Mesothelial cell of epicardium (in vitro differentiated cells): Measurements from ENCODE around the gene RNU6-1. TPM values are rescaled to one million over a fixed set of nuclear protein-coding genes. Genes with fewer than 3 reads are reported as not detected.

ENCODE experiments used
- DNase-seq, 2 experiments: peaks; one replicate each; pipeline ENCODE4 v3.0.0; 2021; ENCODE audit warnings: low spot score in 2 of 2; ENCODE audit not compliant: unreplicated experiment in 2 of 2
- H3K27ac Mint-ChIP-seq: 2 replicates; pipeline ENCODE4 v1.8.0; 2021; ENCODE audit warnings: mixed read lengths
- H3K27me3 Mint-ChIP-seq: 2 replicates; pipeline ENCODE4 v1.8.0; 2021; ENCODE audit warnings: low read depth, mixed read lengths
- H3K36me3 Mint-ChIP-seq: 2 replicates; pipeline ENCODE4 v1.8.0; 2021; ENCODE audit warnings: mixed read lengths
- H3K4me1 Mint-ChIP-seq: 2 replicates; pipeline ENCODE4 v1.8.0; 2021; ENCODE audit warnings: mixed read lengths
- H3K4me3 Mint-ChIP-seq: 2 replicates; pipeline ENCODE4 v1.8.0; 2021; ENCODE audit warnings: mild to moderate bottlenecking, moderate library complexity, mixed read lengths
- H3K9me3 Mint-ChIP-seq: 2 replicates; pipeline ENCODE4 v1.8.0; 2021; ENCODE audit warnings: mixed read lengths
- total RNA-seq: library from RNA; stranded (reverse); gene quantifications from 3 replicates; pipeline ENCODE4 v1.2.1, GENCODE V29; 2021
- TF ChIP-seq, protein P1 (sequence below): fragments of 200-600 bp; sonication (generic); IDR thresholded peaks from one replicate; pipeline ENCODE4 v1.5.0; 2021; ENCODE audit warnings: antibody characterized with exemption; ENCODE audit not compliant: unreplicated experiment

The RNU6-1 gene
- total RNA-seq, 1 donor from 2014 or later = not detected

DNA sequence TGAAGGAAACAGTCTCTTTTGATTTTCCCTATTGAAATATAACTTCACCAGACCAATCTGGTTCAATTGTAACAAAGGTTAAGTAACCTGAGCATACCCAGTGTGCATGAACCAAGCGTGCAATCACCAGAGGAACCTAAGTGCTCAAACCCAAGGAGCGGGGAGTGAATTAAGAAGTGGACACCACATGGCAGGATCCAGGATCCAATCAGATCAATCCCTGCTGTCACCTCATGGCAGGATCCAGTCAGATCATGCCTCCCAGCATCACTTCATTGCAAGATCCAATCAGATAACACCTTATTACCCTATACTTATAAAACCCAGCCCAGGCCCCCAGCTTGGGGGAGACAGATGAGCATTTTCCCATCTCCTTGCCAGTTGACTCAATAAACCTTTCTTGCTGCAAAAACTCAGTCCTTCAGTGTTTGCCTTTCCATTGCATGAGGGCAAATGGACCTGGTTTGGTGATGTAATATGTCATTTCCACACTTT lies 38.9 kb upstream of the RNU6-1 start:
- Mint-ChIP-seq H3K9me3 (peaks cover 3% of the 10 kb centered on the region), H3K4me1 (peaks cover 52% of the 10 kb centered on the region), H3K27ac (no peak overlapping the region), H3K27me3 (no peaks in the 10 kb centered on the region), H3K4me3 (no peak overlapping the region), H3K36me3 (no peaks in the 10 kb centered on the region)
- TF ChIP-seq, protein P1, sequence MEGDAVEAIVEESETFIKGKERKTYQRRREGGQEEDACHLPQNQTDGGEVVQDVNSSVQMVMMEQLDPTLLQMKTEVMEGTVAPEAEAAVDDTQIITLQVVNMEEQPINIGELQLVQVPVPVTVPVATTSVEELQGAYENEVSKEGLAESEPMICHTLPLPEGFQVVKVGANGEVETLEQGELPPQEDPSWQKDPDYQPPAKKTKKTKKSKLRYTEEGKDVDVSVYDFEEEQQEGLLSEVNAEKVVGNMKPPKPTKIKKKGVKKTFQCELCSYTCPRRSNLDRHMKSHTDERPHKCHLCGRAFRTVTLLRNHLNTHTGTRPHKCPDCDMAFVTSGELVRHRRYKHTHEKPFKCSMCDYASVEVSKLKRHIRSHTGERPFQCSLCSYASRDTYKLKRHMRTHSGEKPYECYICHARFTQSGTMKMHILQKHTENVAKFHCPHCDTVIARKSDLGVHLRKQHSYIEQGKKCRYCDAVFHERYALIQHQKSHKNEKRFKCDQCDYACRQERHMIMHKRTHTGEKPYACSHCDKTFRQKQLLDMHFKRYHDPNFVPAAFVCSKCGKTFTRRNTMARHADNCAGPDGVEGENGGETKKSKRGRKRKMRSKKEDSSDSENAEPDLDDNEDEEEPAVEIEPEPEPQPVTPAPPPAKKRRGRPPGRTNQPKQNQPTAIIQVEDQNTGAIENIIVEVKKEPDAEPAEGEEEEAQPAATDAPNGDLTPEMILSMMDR = no peak
- DNase-seq = no peak

DNA sequence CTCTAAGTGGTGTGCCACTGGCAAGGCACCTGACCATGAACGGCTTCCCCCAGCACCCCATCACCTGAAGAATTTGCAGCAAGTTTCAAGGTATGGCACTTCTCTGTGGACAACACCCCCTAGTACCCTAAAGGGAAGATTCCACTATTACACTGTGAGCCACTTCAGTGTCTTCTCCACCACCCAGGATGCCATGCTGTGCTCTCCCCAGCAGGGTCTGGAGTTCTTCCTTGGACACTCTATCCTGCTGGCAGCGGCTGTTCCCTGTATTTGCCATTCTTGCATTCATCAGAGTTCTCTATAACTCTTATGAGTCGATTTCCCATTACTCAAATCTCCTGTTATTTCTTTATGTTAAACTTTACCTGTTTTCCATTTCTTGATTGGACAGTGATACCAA lies 33.9 kb upstream of the RNU6-1 start:
- TF ChIP-seq, protein P1 = no peak
- Mint-ChIP-seq H3K27me3 (no peaks in the 10 kb centered on the region), H3K27ac (no peak overlapping the region), H3K36me3 (peaks cover 8% of the 10 kb centered on the region), H3K4me1 (peaks cover 18% of the 10 kb centered on the region), H3K4me3 (no peak overlapping the region), H3K9me3 (peaks cover 35% of the 10 kb centered on the region)
- DNase-seq = no peak

DNA sequence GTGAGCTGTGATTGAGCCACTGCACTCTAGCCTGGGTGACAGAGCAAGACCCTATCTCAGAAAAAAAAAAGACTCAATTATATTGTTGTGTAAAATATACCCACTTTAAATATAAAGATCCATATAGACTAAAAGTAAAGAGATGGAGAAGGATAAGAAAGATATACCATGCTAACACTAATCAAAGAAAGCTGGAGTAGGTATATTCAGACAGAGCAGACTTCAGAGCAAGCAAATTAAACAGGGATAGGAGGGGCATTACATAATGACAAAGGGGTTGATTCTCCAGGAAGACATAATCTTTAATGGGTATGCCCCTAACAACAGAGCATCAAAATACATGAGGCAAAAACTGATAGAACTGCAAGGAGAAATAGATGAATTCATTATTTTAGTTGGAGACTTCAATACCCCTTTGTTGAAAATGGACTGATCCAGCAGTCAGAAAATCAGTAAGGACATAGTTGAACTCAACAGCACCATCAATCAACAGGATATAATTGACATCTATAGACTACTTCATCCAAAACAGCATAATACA lies 31.1 kb upstream of the RNU6-1 start:
- no peak overlapping the region for H3K4me3 Mint-ChIP-seq
- no peak for DNase-seq
- TF ChIP-seq, protein P1 = no peak

DNA sequence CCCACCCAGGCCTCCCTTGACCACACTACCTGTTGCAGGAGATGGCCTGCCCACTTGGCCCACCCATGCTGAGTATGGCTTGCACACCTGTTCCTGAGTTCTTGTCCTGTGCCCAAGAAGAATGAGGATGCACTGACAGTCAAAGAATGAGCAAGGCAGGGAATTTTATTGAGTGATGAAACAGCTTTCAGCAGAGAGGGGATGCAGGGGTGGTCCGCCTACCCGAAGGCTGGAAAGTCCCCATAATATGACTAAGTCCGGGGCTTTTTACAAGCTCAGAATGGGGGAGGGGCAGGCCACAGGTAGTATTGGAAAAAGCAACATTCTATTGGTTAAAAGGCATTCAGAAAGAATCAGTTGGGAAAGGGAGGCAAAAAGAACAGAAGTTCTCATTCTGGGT lies 29.9 kb upstream of the RNU6-1 start:
- Mint-ChIP-seq H3K27me3 (no peaks in the 10 kb centered on the region), H3K27ac (no peak overlapping the region), H3K4me1 (peaks cover 8% of the 10 kb centered on the region), H3K36me3 (peaks cover 8% of the 10 kb centered on the region), H3K4me3 (no peak overlapping the region), H3K9me3 (peaks cover 35% of the 10 kb centered on the region)
- TF ChIP-seq, protein P1 = no peak
- no peak for DNase-seq

More for the DNA sequence above, 31.1 kb upstream of the RNU6-1 start:
- peaks cover 8% of the 10 kb centered on the region for H3K36me3 Mint-ChIP-seq
- no peak overlapping the region for H3K27ac Mint-ChIP-seq
- H3K4me1 Mint-ChIP-seq = peaks cover 5% of the 10 kb centered on the region
- H3K9me3 Mint-ChIP-seq = peaks cover 35% of the 10 kb centered on the region
- no peaks in the 10 kb centered on the region for H3K27me3 Mint-ChIP-seq

DNA sequence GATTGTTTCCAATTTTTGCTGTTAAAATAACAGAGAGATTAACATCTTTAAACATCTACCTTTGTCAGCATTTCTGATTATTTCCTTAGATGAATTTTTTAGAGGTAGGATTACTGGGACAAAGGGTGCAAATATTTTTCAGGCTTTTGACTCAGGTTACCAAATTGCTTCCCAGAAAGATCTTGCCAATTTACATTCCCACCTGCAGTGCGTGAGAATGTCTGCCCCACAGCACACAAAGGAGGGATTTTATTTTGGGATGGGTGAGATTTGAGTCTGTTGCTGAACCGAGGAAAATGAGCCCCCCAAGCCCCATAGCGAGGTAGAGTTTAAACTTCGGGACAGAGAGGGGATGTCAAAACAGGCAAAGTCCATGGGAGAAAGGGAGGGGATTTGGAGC lies 25.9 kb upstream of the RNU6-1 start:
- Mint-ChIP-seq H3K27me3 (no peaks in the 10 kb centered on the region), H3K36me3 (peaks cover 8% of the 10 kb centered on the region), H3K9me3 (peaks cover 11% of the 10 kb centered on the region), H3K27ac (peak overlapping the region; percentile 74), H3K4me3 (no peak overlapping the region), H3K4me1 (peaks cover 13% of the 10 kb centered on the region)
- TF ChIP-seq, protein P1 = no peak
- DNase-seq = no peak
